K562 (cell line): ENCODE results near the gene BNC2. TPM values are rescaled to one million over a fixed set of nuclear protein-coding genes. Genes with fewer than 3 reads are reported as not detected.

ENCODE experiments used
- ATAC-seq: fragments of 200-7000 bp; cut with Tn5 transposase; 3 replicates; pipeline ENCODE4 v1.9.1; 2020; ENCODE audit warnings: moderate library complexity
- BruUV-seq: library from RNA; stranded (reverse); fragments of 400-500 nt; replicated peaks from 2 replicates; lab custom pipeline; 2021; lab: Mats Ljungman, UMichigan
- CTCF ChIA-PET: fragments of 300-600 bp; formaldehyde crosslinking; extraction: SDS; loops from one replicate; lab custom pipeline; 2021; ENCODE audit warnings: low intra/inter-chr PET ratio; lab: Yijun Ruan, JAX
- POLR2A ChIA-PET: fragments of 300-600, 350-650 bp; sonication (Branson Sonifier 250); formaldehyde crosslinking; extraction: SDS; loops from one replicate; lab custom pipeline; 2021; ENCODE audit warnings: antibody characterized with exemption, inconsistent platforms; lab: Yijun Ruan, JAX
- DNase-seq, 4 experiments: peaks; one replicate each; pipeline versions ENCODE4 v3.0.0 to v3.0.0-alpha.2; 2011 to 2018; ENCODE audit warnings: low spot score in 3 of 4, mixed read lengths in 3 of 4; ENCODE audit errors: extremely low read depth in 1 of 4
- FAIRE-seq: peaks from 2 replicates; lab custom pipeline; 2011; peaks lifted over from hg19 to GRCh38; lab: Jason Lieb, UNC
- H2AFZ ChIP-seq: 2 replicates; pipeline ENCODE4 v1.6.0; 2011; ENCODE audit warnings: low read depth, low read length, control low read depth, inconsistent platforms
- H3K27ac ChIP-seq: fragments of 200-600 bp; 3 replicates; pipeline ENCODE4 v1.8.0; 2011; ENCODE audit warnings: low read depth, mild to moderate bottlenecking, control low read depth, inconsistent platforms, low read length, moderate library complexity, mixed read lengths; ENCODE audit errors: extremely low read depth
- H3K27me3 ChIP-seq, 2 experiments: fragments of 300-600 bp in 1 of 2; 2 replicates in 1 of 2; 3 replicates in 1 of 2; pipeline versions ENCODE4 v1.6.0 to v1.8.0; 2011; ENCODE audit warnings: inconsistent platforms in 2 of 2, low read length in 2 of 2, mild to moderate bottlenecking in 1 of 2, mixed read lengths in 1 of 2, moderate library complexity in 1 of 2; ENCODE audit not compliant: control insufficient read depth in 2 of 2, insufficient read depth in 2 of 2
- H3K36me3 ChIP-seq: fragments of 300-600 bp; 3 replicates; pipeline ENCODE4 v1.8.0; 2011; ENCODE audit warnings: mild to moderate bottlenecking, low read length, inconsistent platforms; ENCODE audit not compliant: control insufficient read depth, insufficient read depth
- H3K4me1 ChIP-seq, 2 experiments: fragments of 200-600 bp in 1 of 2; replicated peaks in 1 of 2; 2 replicates in 1 of 2; 3 replicates in 1 of 2; pipeline versions ENCODE4 v1.5.1 to v1.8.0; 2011; ENCODE audit warnings: inconsistent platforms in 2 of 2, low read length in 2 of 2, mild to moderate bottlenecking in 1 of 2, mixed read lengths in 1 of 2, moderate library complexity in 1 of 2; ENCODE audit not compliant: control insufficient read depth in 2 of 2, insufficient read depth in 2 of 2
- H3K4me2 ChIP-seq: 2 replicates; pipeline ENCODE4 v1.6.1; 2011; ENCODE audit warnings: low read length, control low read depth, inconsistent platforms, mixed read lengths; ENCODE audit not compliant: insufficient read depth
- H3K4me3 ChIP-seq: fragments of 200-600 bp; sonication (generic), shearing (Covaris generic); 2 replicates; pipeline ENCODE4 v1.5.1; 2016; ENCODE audit warnings: control low read depth, inconsistent platforms
- H3K79me2 ChIP-seq: fragments of 200-600 bp; 3 replicates; pipeline ENCODE4 v1.8.0; 2011; ENCODE audit warnings: low read length, inconsistent platforms; ENCODE audit not compliant: control insufficient read depth, insufficient read depth
- H3K9ac ChIP-seq, 2 experiments: 2 replicates each; pipeline versions ENCODE4 v1.6.0 to v1.6.1; 2011; ENCODE audit warnings: low read depth in 2 of 2, low read length in 2 of 2, control low read depth in 1 of 2, inconsistent platforms in 1 of 2, mild to moderate bottlenecking in 1 of 2, mixed read lengths in 1 of 2; ENCODE audit not compliant: insufficient read depth in 1 of 2
- H3K9me1 ChIP-seq: one replicate; pipeline ENCODE4 v1.6.0; 2011; ENCODE audit warnings: inconsistent platforms, mild to moderate bottlenecking, low read length, moderate library complexity; ENCODE audit not compliant: control insufficient read depth, insufficient read depth
- H3K9me3 ChIP-seq: replicated peaks from 2 replicates; pipeline ENCODE4 v1.5.1; 2011; ENCODE audit warnings: low read depth, low read length, inconsistent platforms; ENCODE audit not compliant: control insufficient read depth, insufficient read depth
- H4K20me1 ChIP-seq: replicated peaks from 2 replicates; pipeline ENCODE4 v1.6.1; 2011; ENCODE audit warnings: low read length, inconsistent platforms, mixed read lengths; ENCODE audit not compliant: control insufficient read depth, insufficient read depth
- FOXJ2 ChIP-seq: fragments of 200-800 bp; sonication (Bioruptor generic); IDR thresholded peaks from 2 replicates; pipeline ENCODE4 v1.6.1; 2016; ENCODE audit warnings: missing genetic modification characterization, missing compliant biosample characterization
- GMEB1 ChIP-seq: fragments of 250-450 bp; sonication (Bioruptor Pico); IDR thresholded peaks from 2 replicates; pipeline ENCODE4 v1.4.0; 2020; ENCODE audit warnings: mild to moderate bottlenecking
- MNT ChIP-seq, 2 experiments: fragments of 450-650 bp; conservative IDR thresholded peaks; 2 replicates each; pipeline ENCODE4 v1.6.1; 2017; ENCODE audit warnings: mild to moderate bottlenecking in 2 of 2, moderate library complexity in 2 of 2
- PATZ1 ChIP-seq: fragments of 250-450 bp; sonication (Bioruptor Pico); IDR thresholded peaks from 2 replicates; pipeline ENCODE4 v1.5.0; 2020; ENCODE audit warnings: mild to moderate bottlenecking, borderline replicate concordance
- RAD21 ChIP-seq, 2 experiments: fragments of 250-450 bp in 1 of 2; fragments of 450-650 bp in 1 of 2; sonication (Bioruptor Pico) in 1 of 2; formaldehyde crosslinking in 1 of 2; IDR thresholded peaks in 1 of 2; conservative IDR thresholded peaks in 1 of 2; 2 replicates each; pipeline versions ENCODE4 v1.4.0 to v1.8.0; 2020 to 2022; ENCODE audit warnings: mild to moderate bottlenecking in 2 of 2, moderate library complexity in 1 of 2
- RBM39 ChIP-seq: fragments of 200-400 bp; formaldehyde crosslinking; optimal IDR thresholded peaks from 2 replicates; pipeline ENCODE3; 2018; ENCODE audit warnings: low read depth, low read length
- SFPQ ChIP-seq: fragments of 200-400 bp; formaldehyde crosslinking; IDR thresholded peaks from 2 replicates; pipeline ENCODE4 v1.6.1; 2017; ENCODE audit warnings: mild to moderate bottlenecking, low read depth, low read length, moderate library complexity
- SMARCB1 ChIP-seq: IDR thresholded peaks from 2 replicates; pipeline ENCODE4 v1.6.1; 2011; ENCODE audit warnings: improper control_type of control experiment, low read depth; ENCODE audit not compliant: insufficient read length
- SOX6 ChIP-seq: fragments of 450-650 bp; IDR thresholded peaks from 2 replicates; pipeline ENCODE4 v1.6.1; 2014; ENCODE audit warnings: mild to moderate bottlenecking
- ZFPM2 ChIP-seq: fragments of 250-450 bp; sonication (Bioruptor Pico); IDR thresholded peaks from 2 replicates; pipeline ENCODE4 v1.5.1; 2022; ENCODE audit warnings: mild to moderate bottlenecking
- ZKSCAN8 ChIP-seq: fragments of 200-800 bp; sonication (Bioruptor generic); IDR thresholded peaks from 2 replicates; pipeline ENCODE4 v1.6.1; 2016; ENCODE audit warnings: missing genetic modification characterization, missing compliant biosample characterization
- ZNF347 ChIP-seq: fragments of 450-650 bp; formaldehyde crosslinking; IDR thresholded peaks from 2 replicates; pipeline ENCODE4 v1.4.0; 2020; ENCODE audit warnings: low read depth, mild to moderate bottlenecking, moderate library complexity
- ZNF408 ChIP-seq: fragments of 250-450 bp; sonication (Bioruptor Pico); IDR thresholded peaks from 2 replicates; pipeline ENCODE4 v1.4.0; 2020; ENCODE audit warnings: low read depth, mild to moderate bottlenecking, moderate library complexity
- ZNF696 ChIP-seq: fragments of 250-450 bp; sonication (Bioruptor Pico); conservative IDR thresholded peaks from 2 replicates; pipeline ENCODE4 v1.4.0; 2020; ENCODE audit warnings: mild to moderate bottlenecking, moderate library complexity
- WGBS: fragments of 100-300 bp; shearing (Covaris generic); methylation state at CpG from one replicate; pipeline ENCODE4 v1.1.6; 2016; ENCODE audit warnings: low coverage, mixed read lengths; ENCODE audit not compliant: insufficient coverage; ENCODE audit errors: missing lambda C conversion rate; 5-methylcytosine and 5-hydroxymethylcytosine counted together
- in situ Hi-C: fragments of 300-500 bp; cut with MboI; formaldehyde crosslinking; loops from 4 replicates; pipeline ENCODE4 v1.15.0; 2018; ENCODE audit warnings: inconsistent platforms, mixed read lengths
- intact Hi-C: fragments of 100-400 bp; cut with micrococcal nuclease; formaldehyde crosslinking; loops from 2 replicates; pipeline ENCODE4 v1.14.2; 2022
- polyA plus RNA-seq, 8 experiments: library from polyadenylated mRNA; depleted of rRNA in 4 of 8; stranded (reverse) in 5 of 8; unstranded in 3 of 8; fragments of >200 nt; fragmentation: Nextera tagmentation in 2 of 8; fragmentation: Illumina TruSeq in 1 of 8; extraction: Ambion mirVana in 2 of 8; extraction: Trizol in 1 of 8; gene quantifications; 2 replicates each; pipeline versions ENCODE4 v1.2.1 to v1.2.3, GENCODE V29; 2011 to 2014; ENCODE audit warnings: inconsistent platforms in 1 of 8, missing spikeins in 1 of 8
- total RNA-seq, 7 experiments: library from RNA; depleted of rRNA in 6 of 7; stranded (reverse); fragments of >200 nt in 6 of 7; fragmentation: Illumina TruSeq in 2 of 7; extraction: Trizol in 2 of 7; gene quantifications; 2 replicates each; pipeline versions ENCODE4 v1.2.1 to v1.2.3, GENCODE V29; 2011 to 2021; ENCODE audit warnings: low replicate concordance in 1 of 7

Gene BNC2
- total and polyA plus RNA-seq, 9 of the 15 experiments (the other 6 are each of a cell fraction or from before 2014, with no cell fraction given), result not detected

GRCh38 chr9:16626577-16627130 is 243.8 kb downstream of the BNC2 start:
- ChIA-PET POLR2A (no interaction called here), CTCF (no interaction called here)
- H3K4me2 ChIP-seq, result no peak overlapping the region
- no peaks in the 10 kb centered on the region for H3K9me1 ChIP-seq
- H3K79me2 ChIP-seq, result no peaks in the 10 kb centered on the region
- under 1% methylated on average over 10 of the region's 13 CpGs for WGBS
- in situ Hi-C loops (no loop called here), intact Hi-C loops (no loop called here)
- no peak overlapping the region for H2AFZ ChIP-seq
- H4K20me1 ChIP-seq, result no peaks in the 10 kb centered on the region
- ATAC-seq (no peak), DNase-seq (no peak), FAIRE-seq (no peak)
- no peaks in the 10 kb centered on the region for H3K36me3 ChIP-seq
- BruUV-seq, result no TSS peak
- no peaks in the 10 kb centered on the region for H3K27me3 ChIP-seq
- no peak overlapping the region for H3K9ac ChIP-seq
- H3K4me1 ChIP-seq, result no peaks in the 10 kb centered on the region
- no peaks in the 10 kb centered on the region for H3K9me3 ChIP-seq
- H3K27ac ChIP-seq, result no peak overlapping the region
- H3K4me3 ChIP-seq, result no peak overlapping the region
- TF ChIP-seq PATZ1 (CRISPR knock-in tag) (no peak), ZNF696 (CRISPR knock-in tag) (no peak), ZNF408 (CRISPR knock-in tag) (no peak), RBM39 (no peak), ZNF347 (CRISPR knock-in tag) (no peak), GMEB1 (CRISPR knock-in tag) (no peak), ZKSCAN8 (CRISPR knock-in tag) (no peak), MNT (conservative IDR thresholded peaks at IDR 0.05) (no peak), SFPQ (no peak), ZFPM2 (CRISPR knock-in tag) (no peak), FOXJ2 (tag) (no peak), SMARCB1 (no peak), RAD21 (CRISPR knock-in tag; conservative IDR thresholded peaks at IDR 0.05 in 1 of 2, IDR thresholded peaks at IDR 0.05 in 1 of 2) (no peak), SOX6 (no peak)
